H9 (cell line): ENCODE data around the gene ISCA1. TPM values are rescaled to one million over a fixed set of nuclear protein-coding genes. Genes with fewer than 3 reads are reported as not detected.
A peak's percentile ranks its signal among the peaks of the same experiment; 100 is the strongest.

ENCODE experiments used
- DNase-seq: peaks from one replicate; pipeline ENCODE4 v3.0.0-alpha.2; 2017
- H2AFZ ChIP-seq: one replicate; pipeline ENCODE4 v1.6.1; 2013; ENCODE audit warnings: mild to moderate bottlenecking, low read length, control low read depth, moderate library complexity
- H2AK5ac ChIP-seq: 2 replicates; pipeline ENCODE4 v1.6.1; 2013; ENCODE audit warnings: low read length, control low read depth, mixed read lengths; ENCODE audit not compliant: insufficient read length
- H2BK120ac ChIP-seq: one replicate; pipeline ENCODE4 v1.6.1; 2013; ENCODE audit warnings: low read depth, mild to moderate bottlenecking, low read length, control low read depth, inconsistent platforms; ENCODE audit not compliant: poor library complexity, severe bottlenecking
- H2BK12ac ChIP-seq: 2 replicates; pipeline ENCODE4 v1.6.1; 2013; ENCODE audit warnings: low read length, control low read depth, mixed read lengths, low read depth; ENCODE audit not compliant: insufficient read length
- H2BK15ac ChIP-seq: 2 replicates; pipeline ENCODE4 v1.6.1; 2013; ENCODE audit warnings: low read depth, low read length, control low read depth
- H2BK20ac ChIP-seq: one replicate; pipeline ENCODE4 v1.6.1; 2013; ENCODE audit warnings: low read depth, mild to moderate bottlenecking, low read length, control low read depth, inconsistent platforms; ENCODE audit not compliant: poor library complexity, severe bottlenecking
- H2BK5ac ChIP-seq: 2 replicates; pipeline ENCODE4 v1.6.1; 2013; ENCODE audit warnings: low read length, control low read depth, mixed read lengths; ENCODE audit not compliant: insufficient read length
- H3K14ac ChIP-seq: 2 replicates; pipeline ENCODE4 v1.6.1; 2013; ENCODE audit warnings: low read length, control low read depth; ENCODE audit not compliant: insufficient read depth
- H3K18ac ChIP-seq: 2 replicates; pipeline ENCODE4 v1.6.1; 2013; ENCODE audit warnings: low read depth, mild to moderate bottlenecking, mixed read lengths, low read length, control low read depth; ENCODE audit not compliant: insufficient read length
- H3K23ac ChIP-seq: 2 replicates; pipeline ENCODE4 v1.6.1; 2013; ENCODE audit warnings: low read length, control low read depth, mixed read lengths, low read depth; ENCODE audit not compliant: insufficient read length
- H3K23me2 ChIP-seq: 2 replicates; pipeline ENCODE4 v1.6.1; 2013; ENCODE audit warnings: low read depth, mild to moderate bottlenecking, mixed read lengths, low read length, control low read depth; ENCODE audit not compliant: insufficient read length, poor library complexity, severe bottlenecking
- H3K27ac ChIP-seq: 2 replicates; pipeline ENCODE4 v1.5.1; 2013; ENCODE audit warnings: low read length, control low read depth, mixed read lengths, low read depth; ENCODE audit not compliant: insufficient read length
- H3K27me3 ChIP-seq: 2 replicates; pipeline ENCODE4 v1.6.1; 2013; ENCODE audit warnings: low read length, control low read depth, inconsistent platforms; ENCODE audit not compliant: insufficient read depth
- H3K4ac ChIP-seq: 2 replicates; pipeline ENCODE4 v1.6.1; 2013; ENCODE audit warnings: low read depth, mild to moderate bottlenecking, control low read depth, inconsistent platforms, low read length, moderate library complexity
- H3K4me1 ChIP-seq: 2 replicates; pipeline ENCODE4 v1.6.1; 2013; ENCODE audit warnings: low read length, control low read depth, inconsistent platforms; ENCODE audit not compliant: insufficient read depth
- H3K4me2 ChIP-seq: 2 replicates; pipeline ENCODE4 v1.6.1; 2013; ENCODE audit warnings: low read length, control low read depth, mixed read lengths; ENCODE audit not compliant: insufficient read length, insufficient read depth
- H3K56ac ChIP-seq: 2 replicates; pipeline ENCODE4 v1.6.1; 2013; ENCODE audit warnings: low read depth, mild to moderate bottlenecking, mixed read lengths, low read length, control low read depth; ENCODE audit not compliant: insufficient read length
- H3K79me1 ChIP-seq: 2 replicates; pipeline ENCODE4 v1.6.1; 2013; ENCODE audit warnings: low read depth, mild to moderate bottlenecking, moderate library complexity, low read length, control low read depth, inconsistent platforms; ENCODE audit not compliant: insufficient read depth, poor library complexity, severe bottlenecking
- H3K79me2 ChIP-seq: 2 replicates; pipeline ENCODE4 v1.6.1; 2013; ENCODE audit warnings: low read length, control low read depth, inconsistent platforms; ENCODE audit not compliant: insufficient read depth
- H3K9ac ChIP-seq: 2 replicates; pipeline ENCODE4 v1.6.1; 2013; ENCODE audit warnings: low read length, control low read depth, mixed read lengths; ENCODE audit not compliant: insufficient read length; ENCODE audit errors: extremely low read depth
- H3K9me3 ChIP-seq: one replicate; pipeline ENCODE4 v1.6.1; 2013; ENCODE audit warnings: low read depth, low read length, inconsistent platforms; ENCODE audit not compliant: control insufficient read depth
- H3T11ph ChIP-seq: one replicate; pipeline ENCODE4 v1.6.1; 2013; ENCODE audit warnings: mild to moderate bottlenecking, low read length, control low read depth, inconsistent platforms
- H4K20me1 ChIP-seq: one replicate; pipeline ENCODE4 v1.6.1; 2013; ENCODE audit not compliant: control insufficient read depth, insufficient read length, insufficient read depth
- H4K5ac ChIP-seq: 2 replicates; pipeline ENCODE4 v1.6.1; 2013; ENCODE audit warnings: low read depth, mild to moderate bottlenecking, mixed read lengths, low read length, control low read depth; ENCODE audit not compliant: insufficient read length
- H4K8ac ChIP-seq: replicated peaks from 2 replicates; pipeline ENCODE4 v1.6.1; 2013; ENCODE audit warnings: low read length, control low read depth, mixed read lengths, low read depth; ENCODE audit not compliant: insufficient read length
- H4K91ac ChIP-seq: 2 replicates; pipeline ENCODE4 v1.6.1; 2013; ENCODE audit warnings: low read depth, mild to moderate bottlenecking, moderate library complexity, mixed read lengths, low read length, control low read depth; ENCODE audit not compliant: insufficient read length
- H3K27ac Mint-ChIP-seq, 3 experiments: 2 replicates in 2 of 3; 3 replicates in 1 of 3; pipeline ENCODE4 v1.8.0; 2020 to 2021; ENCODE audit warnings: mixed read lengths in 3 of 3, mild to moderate bottlenecking in 1 of 3, moderate library complexity in 1 of 3
- H3K27me3 Mint-ChIP-seq: 2 replicates; pipeline ENCODE4 v1.8.0; 2021; ENCODE audit warnings: low read depth, mild to moderate bottlenecking, moderate library complexity, mixed read lengths
- H3K36me3 Mint-ChIP-seq, 3 experiments: 2 replicates in 2 of 3; 3 replicates in 1 of 3; pipeline ENCODE4 v1.8.0; 2020 to 2021; ENCODE audit warnings: low read depth in 3 of 3, mixed read lengths in 3 of 3; ENCODE audit not compliant: insufficient read depth in 1 of 3
- H3K4me1 Mint-ChIP-seq, 2 experiments: 2 replicates each; pipeline ENCODE4 v1.8.0; 2020; ENCODE audit warnings: mixed read lengths in 2 of 2
- H3K4me3 Mint-ChIP-seq, 2 experiments: 2 replicates in 1 of 2; 3 replicates in 1 of 2; pipeline ENCODE4 v1.8.0; 2020 to 2021; ENCODE audit warnings: mild to moderate bottlenecking in 2 of 2, mixed read lengths in 2 of 2, moderate library complexity in 1 of 2
- H3K9me3 Mint-ChIP-seq, 2 experiments: 2 replicates in 1 of 2; 3 replicates in 1 of 2; pipeline ENCODE4 v1.8.0; 2020; ENCODE audit warnings: mild to moderate bottlenecking in 2 of 2, mixed read lengths in 2 of 2, moderate library complexity in 1 of 2
- CTCF ChIP-seq: fragments of 200-600 bp; sonication (generic); conservative IDR thresholded peaks from 3 replicates; pipeline ENCODE4 v1.8.0; 2021; ENCODE audit warnings: antibody characterized with exemption, mild to moderate bottlenecking
- WGBS: extraction: QIAGEN DNeasy Blood & Tissue Kit; methylation state at CpG from one replicate; pipeline ENCODE4 v1.1.7; 2013; ENCODE audit warnings: missing lambda C conversion rate, low lambda C conversion rate, mixed read lengths; ENCODE audit not compliant: insufficient read length; ENCODE audit errors: extremely low coverage; 5-methylcytosine and 5-hydroxymethylcytosine counted together
- total RNA-seq: library from RNA; stranded (reverse); gene quantifications from 2 replicates; pipeline ENCODE4 v1.2.1, GENCODE V29; 2021

ISCA1 gene
- total RNA-seq, 1 experiment from 2014 or later = 33.3 TPM

- H3K4ac ChIP-seq = no peak overlapping the region
- H3K18ac ChIP-seq = no peak overlapping the region
- H3K9ac ChIP-seq = no peak overlapping the region
- no peaks in the 10 kb centered on the region for H3K27me3 ChIP-seq
- peaks cover 0 to 4% of the 10 kb centered on the region in 2 experiments; a peak in 2 of 4 replicates for H3K4me1 Mint-ChIP-seq
- no peaks in the 10 kb centered on the region for H3K4me1 ChIP-seq
- H2BK20ac ChIP-seq = no peak overlapping the region
- no peak overlapping the region for H3K14ac ChIP-seq
- H3K27ac Mint-ChIP-seq = peak overlapping the region in 1 of 3 experiments; percentile 30; a peak in 1 of 7 replicates
- no peaks in the 10 kb centered on the region for H3K27me3 Mint-ChIP-seq
- no peak overlapping the region for H4K91ac ChIP-seq
- DNase-seq = no peak
- no peak overlapping the region for H2AFZ ChIP-seq
- H3K9me3 Mint-ChIP-seq = no peaks in the 10 kb centered on the region
- no peak overlapping the region for H3T11ph ChIP-seq
- H4K20me1 ChIP-seq = no peaks in the 10 kb centered on the region
- H3K79me2 ChIP-seq = no peaks in the 10 kb centered on the region
- no peak overlapping the region for H2BK12ac ChIP-seq
- TF ChIP-seq CTCF = no peak
- no CpG with 5 or more reads among the region's 7 CpGs for WGBS
- no peak overlapping the region for H4K8ac ChIP-seq
- no peak overlapping the region for H2BK15ac ChIP-seq
- H3K79me1 ChIP-seq = no peaks in the 10 kb centered on the region
- no peaks in the 10 kb centered on the region for H3K36me3 Mint-ChIP-seq
- no peak overlapping the region for H2BK5ac ChIP-seq
- no peak overlapping the region for H2BK120ac ChIP-seq
- H3K56ac ChIP-seq = no peak overlapping the region
- no peak overlapping the region for H3K23ac ChIP-seq
- H4K5ac ChIP-seq = no peak overlapping the region
- H3K4me3 Mint-ChIP-seq = no peak overlapping the region
- no peak overlapping the region for H2AK5ac ChIP-seq
- H3K27ac ChIP-seq = no peak overlapping the region
- no peak overlapping the region for H3K4me2 ChIP-seq
- H3K9me3 ChIP-seq = no peaks in the 10 kb centered on the region
- no peaks in the 10 kb centered on the region for H3K23me2 ChIP-seq
Measured at GRCh38 chr9:86241216-86241615, 41.1 kb downstream of the ISCA1 start.
